KG1 (cell line): Measurements from ENCODE around the gene ST6GALNAC1.
"Not testable (repeated sequence)": the region's sequence is repeated elsewhere in the genome, so short reads cannot be mapped to it uniquely, and the experiment has no call there.

Source experiments
- DNase-seq: peaks from one replicate; lab custom pipeline; 2025; lab: John Stamatoyannopoulos, UW

The ST6GALNAC1 gene

GRCh38 chr17:76642994-76643393 lies 563 bp downstream of the ST6GALNAC1 start:
- no peak for DNase-seq

DNA sequence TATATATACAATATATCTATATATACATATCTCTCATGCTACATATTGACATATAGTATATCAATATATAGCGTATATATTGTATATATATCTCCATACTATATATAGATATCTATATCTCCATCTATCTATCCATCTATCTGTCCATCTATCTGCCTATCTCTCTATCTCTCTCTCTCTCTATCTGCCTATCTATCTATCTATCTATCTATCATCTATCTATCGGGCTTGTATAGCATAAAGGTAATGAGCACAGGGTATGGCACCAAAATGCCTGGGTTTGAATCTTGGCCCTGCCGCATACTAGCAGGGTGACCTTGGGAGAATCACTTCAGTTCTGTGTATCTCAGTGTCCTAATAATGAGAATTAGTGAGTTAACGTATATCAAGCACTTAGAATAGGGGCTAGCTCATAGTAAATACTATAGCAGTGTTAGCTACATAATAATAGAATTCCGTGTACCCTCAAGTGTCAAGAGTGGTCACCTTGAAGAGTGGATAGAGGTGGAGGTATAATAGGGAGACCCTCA lies 1.5 kb downstream of the ST6GALNAC1 start:
- no peak for DNase-seq

DNA sequence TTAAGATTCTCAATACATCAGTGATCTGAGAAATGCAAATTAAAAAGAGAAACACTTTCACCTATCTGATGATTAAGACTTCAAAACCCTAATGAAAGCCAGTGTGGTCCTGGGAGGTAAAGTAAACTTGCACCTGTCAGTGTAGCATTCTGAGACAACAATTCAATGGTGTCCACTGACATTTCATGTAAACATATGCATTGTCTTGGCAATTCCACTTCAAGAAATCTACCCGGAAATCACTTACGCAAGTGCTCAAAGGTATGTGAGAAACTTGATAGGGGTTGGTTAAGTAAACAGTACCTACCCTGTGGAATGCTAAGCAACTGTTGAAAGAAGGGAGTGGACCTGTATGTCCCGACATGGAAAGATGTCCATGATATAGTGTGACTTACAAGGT lies 2.1 kb downstream of the ST6GALNAC1 start:
- no peak for DNase-seq

GRCh38 chr17:76640550-76641380 lies 2.8 kb downstream of the ST6GALNAC1 start:
- no peak for DNase-seq

DNA sequence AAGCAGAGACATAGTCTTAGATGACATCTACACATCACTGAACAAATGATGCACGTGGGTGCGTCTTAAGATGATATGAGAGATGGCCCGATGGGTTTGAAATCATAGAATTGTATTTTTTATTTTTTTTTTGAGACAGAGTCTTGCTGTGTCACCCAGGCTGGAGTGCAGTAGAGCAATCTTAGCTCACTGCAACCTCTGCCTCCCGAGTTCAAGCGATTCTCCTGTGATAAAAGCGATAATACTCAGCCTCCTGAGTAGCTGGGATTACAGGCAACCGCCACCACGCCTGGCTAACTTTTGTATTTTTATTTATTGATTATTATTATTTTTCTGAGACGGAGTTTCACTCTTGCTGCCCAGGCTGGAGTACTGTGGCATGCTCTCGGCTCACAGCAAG lies 5.3 kb downstream of the ST6GALNAC1 start:
- no peak for DNase-seq

DNA sequence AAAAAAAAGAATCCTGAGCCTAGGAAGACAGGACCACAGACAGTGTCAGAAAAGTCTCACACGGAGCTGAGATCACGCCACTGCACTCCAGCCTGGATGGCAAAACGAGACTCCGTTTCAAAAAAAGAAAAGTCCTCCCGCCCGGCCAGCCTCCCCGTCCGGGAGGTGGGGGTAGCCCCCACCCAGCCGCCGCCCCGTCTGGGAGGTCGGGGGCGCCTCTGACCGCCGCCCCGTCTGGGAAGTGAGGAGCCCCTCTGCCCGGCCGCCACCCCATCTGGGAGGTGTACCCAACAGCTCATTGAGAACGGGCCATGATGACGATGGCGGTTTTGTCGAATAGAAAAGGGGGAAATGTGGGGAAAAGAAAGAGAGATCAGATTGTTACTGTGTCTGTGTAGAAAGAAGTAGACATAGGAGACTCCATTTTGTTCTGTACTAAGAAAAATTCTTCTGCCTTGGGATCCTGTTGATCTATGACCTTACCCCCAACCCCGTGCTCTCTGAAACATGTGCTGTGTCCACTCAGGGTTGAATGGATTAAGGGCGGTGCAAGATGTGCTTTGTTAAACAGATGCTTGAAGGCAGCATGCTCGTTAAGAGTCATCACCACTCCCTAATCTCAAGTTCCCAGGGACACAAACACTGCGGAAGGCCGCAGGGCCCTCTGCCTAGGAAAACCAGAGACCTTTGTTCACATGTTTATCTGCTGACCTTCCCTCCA lies 6.9 kb downstream of the ST6GALNAC1 start:
- not testable (repeated sequence) for DNase-seq

- no peak for DNase-seq
Observed at GRCh38 chr17:76635659-76636360, 7.7 kb downstream of the ST6GALNAC1 start.

DNA sequence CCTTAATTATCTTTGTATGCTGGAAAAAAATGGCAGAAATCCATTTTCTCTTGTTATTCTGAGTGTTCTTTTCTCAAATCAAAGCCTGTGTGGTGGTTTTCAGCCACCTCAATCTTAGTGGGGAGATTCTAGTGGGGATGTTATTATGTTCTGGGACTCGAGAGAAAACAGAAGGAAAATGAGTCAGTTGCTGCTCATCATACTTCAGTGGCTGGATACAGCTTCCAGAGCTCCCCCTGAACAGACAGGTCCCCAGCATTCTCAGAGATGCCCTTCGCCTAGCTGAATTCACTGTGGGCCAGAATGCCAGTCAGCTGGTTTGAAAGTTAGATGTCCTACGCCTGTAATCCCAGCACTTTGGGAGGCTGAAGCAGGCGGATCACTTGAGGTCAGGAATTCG lies 8.5 kb downstream of the ST6GALNAC1 start:
- no peak for DNase-seq

DNA sequence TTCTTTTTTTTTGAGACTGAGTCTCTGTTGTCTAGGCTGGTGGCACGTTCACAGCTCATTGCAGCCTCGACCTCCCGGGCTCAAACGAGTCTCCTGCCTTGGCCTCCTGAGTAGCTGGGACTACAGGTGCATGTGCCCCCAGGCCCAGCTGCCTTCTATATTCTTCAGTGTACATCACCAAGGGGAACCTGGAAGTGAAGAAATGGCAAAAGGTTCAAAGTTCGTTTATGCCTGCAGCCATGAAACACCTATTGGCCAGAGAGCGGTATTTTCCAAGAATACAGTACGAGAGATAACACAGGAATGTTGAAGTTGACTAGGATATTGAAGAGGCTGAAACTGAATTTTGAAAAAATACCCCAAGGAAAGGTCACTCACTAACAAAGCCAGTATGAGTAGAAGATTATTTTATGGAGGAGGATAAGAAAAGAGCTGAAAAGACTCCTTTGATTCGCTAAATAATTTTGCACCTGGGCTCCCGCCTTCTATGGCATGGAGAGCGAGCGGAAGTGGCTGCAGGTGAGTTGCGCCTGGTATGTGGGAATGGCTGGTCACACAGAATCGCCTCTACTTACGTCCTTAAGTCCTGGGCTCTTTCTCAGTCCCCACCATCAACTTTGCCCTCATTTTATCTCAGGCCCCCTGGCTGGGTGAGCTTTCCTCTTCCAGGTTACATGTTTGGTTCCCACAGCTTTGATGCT lies 9.8 kb downstream of the ST6GALNAC1 start:
- no peak for DNase-seq

- DNase-seq = no peak
Observed at GRCh38 chr17:76631821-76632565, 11.6 kb downstream of the ST6GALNAC1 start.

DNA sequence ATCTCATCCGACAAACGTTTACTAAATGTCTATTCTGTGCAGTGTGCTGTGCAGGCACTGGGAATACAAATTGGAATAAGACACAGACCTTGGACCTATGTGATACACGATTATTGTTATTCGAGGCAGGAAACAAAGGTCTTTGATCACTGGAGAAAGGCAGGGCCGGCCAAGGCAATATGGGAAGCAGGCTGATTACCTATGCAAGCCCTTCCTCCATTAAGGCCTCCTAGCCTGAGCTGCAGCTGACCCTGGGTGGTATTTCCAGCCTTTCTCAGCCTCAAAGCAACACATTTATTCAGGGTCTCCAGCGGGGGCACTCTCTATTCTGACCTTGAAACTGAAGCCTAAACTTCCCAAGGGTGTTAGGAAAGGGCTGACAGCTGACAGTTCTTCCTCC lies 13.4 kb downstream of the ST6GALNAC1 start:
- DNase-seq = no peak

- no peak for DNase-seq
Observed at GRCh38 chr17:76627510-76627909, 16.0 kb downstream of the ST6GALNAC1 start.

DNA sequence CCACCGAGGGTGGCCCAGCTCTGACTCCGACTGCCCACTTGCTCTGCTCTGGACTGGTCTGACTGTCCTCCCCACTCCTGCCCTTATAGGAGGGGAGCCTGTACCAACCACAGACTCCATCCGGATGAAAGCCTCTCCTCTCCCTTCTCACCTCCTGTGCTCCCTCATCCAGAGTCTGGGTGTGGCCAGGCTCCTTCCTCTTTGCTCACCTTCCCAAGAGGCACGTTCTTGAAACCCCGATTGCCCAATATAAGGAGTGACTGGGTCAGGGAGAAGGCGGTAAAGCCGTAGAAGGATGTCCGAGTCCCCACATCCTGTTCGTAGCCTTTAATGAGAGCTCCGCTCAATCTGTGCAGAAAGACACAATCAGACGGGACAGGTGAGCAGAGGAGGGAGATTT lies 17.1 kb downstream of the ST6GALNAC1 start:
- DNase-seq = no peak

DNA sequence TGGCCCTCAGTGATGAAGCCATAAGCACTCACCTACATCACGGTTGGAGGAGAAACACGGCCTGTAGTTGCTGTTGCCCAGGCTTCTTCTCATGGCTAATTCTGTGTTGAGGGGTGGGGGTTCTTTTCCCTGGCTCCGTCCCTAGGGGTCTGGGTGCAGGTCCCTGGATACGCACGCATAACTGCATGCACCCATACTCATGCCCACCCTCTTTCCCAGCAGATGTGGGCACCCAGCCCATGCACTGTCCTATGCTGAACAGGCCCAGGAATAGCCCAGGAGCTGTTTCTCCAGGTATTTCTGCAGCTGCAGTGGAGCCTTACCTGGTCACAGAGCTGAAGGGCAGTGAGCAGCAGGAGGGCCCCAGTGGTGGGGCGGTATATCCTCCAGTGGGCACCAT lies 18.1 kb downstream of the ST6GALNAC1 start:
- no peak for DNase-seq

GRCh38 chr17:76623271-76624146 lies 20.0 kb downstream of the ST6GALNAC1 start:
- peak; percentile 21 for DNase-seq

DNA sequence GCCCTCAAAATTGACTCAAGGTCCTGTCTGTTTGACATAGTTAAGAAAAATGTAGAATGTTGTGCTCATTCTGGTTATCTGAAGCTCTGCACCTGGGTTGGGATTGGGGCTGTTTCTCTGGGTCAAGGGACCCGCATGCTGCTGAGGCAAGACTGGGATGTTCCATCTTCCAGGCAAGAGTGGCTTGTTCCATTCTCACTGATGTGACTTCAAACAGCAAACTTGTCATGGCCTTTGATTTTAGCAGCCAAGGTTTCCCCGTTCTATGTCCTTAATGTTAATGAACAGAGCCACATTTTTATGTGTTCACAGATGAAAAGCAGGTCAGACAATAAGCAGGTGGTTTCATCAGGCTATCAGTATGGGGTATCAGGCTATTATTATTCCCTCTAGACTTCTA lies 25.7 kb downstream of the ST6GALNAC1 start:
- no peak for DNase-seq

GRCh38 chr17:76614912-76615617 lies 28.5 kb downstream of the ST6GALNAC1 start:
- no peak for DNase-seq

- DNase-seq = peak; percentile 3
Observed at GRCh38 chr17:76614064-76614759, 29.3 kb downstream of the ST6GALNAC1 start.
